ENCODE results near the gene HDAC9. TPM values are rescaled to one million over a fixed set of nuclear protein-coding genes. Genes with fewer than 3 reads are reported as not detected.

The HDAC9 gene
- total and polyA plus RNA-seq, 2 of the 13 experiments (the other 11 are each of a cell fraction or from before 2014, with no cell fraction given) = 0.05 to 0.07 TPM

DNA sequence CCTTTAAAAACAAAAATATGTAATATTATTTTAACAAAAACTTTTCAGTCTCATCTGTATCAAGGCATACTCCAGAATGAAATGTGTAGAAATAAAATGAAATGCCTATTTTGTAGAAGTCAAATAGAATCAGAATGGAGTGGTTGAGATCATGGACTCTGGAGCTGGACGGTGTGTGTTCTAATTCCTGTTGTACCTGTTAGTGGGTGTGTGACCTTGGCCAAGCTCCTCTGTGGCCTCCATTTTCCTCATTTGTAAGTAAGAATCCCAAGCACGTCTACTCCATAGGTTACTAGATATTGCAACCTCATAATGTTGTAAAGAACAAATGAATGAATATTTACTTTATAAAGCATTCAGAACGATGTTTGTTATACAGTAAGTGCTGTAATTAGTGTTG is 74.9 kb downstream of the HDAC9 start:
- no peaks in the 10 kb centered on the region for H3K36me3 ChIP-seq (replicated peaks in 1 of 2; ENCODE audit: control insufficient read depth in 1 of 2, insufficient read depth in 2 of 2, low read length in 2 of 2)
- H3K4me3 ChIP-seq (replicated peaks in 1 of 3; ENCODE audit: insufficient read depth in 1 of 3, low read depth in 2 of 3, low read length in 3 of 3) = no peak overlapping the region
- ATAC-seq (no peak), DNase-seq (ENCODE audit: low spot score) (no peak), FAIRE-seq (no peak)
- H2AFZ ChIP-seq (ENCODE audit: low read length) = no peak overlapping the region
- no TSS peak for BruUV-seq (replicated peaks)
- no peak overlapping the region for H3K9ac ChIP-seq (ENCODE audit: insufficient read depth, low read depth, low read length)
- no peaks in the 10 kb centered on the region; the same call in 1 of the 2 replicates for H4K20me1 ChIP-seq (ENCODE audit: insufficient read depth, low read length)
- POLR2A ChIA-PET = no interaction called here
- no peaks in the 10 kb centered on the region for H3K79me2 ChIP-seq (ENCODE audit: insufficient read depth, low read length)
- H3K27ac ChIP-seq (ENCODE audit: extremely low read length, insufficient read depth, low read length) = no peak overlapping the region
- no peaks in the 10 kb centered on the region; a peak in 2 of 5 replicates for H3K27me3 ChIP-seq (ENCODE audit: control insufficient read depth in 1 of 2, insufficient read depth in 2 of 2, low read length in 2 of 2)
- TF ChIP-seq NCOR1 (IDR thresholded peaks at IDR 0.05; ENCODE audit: borderline replicate concordance, low read length) = no peak
- no peak for TF ChIP-seq RNF219 (CRISPR knock-in tag; IDR thresholded peaks at IDR 0.05)
- TF ChIP-seq GMEB1 (CRISPR knock-in tag; IDR thresholded peaks at IDR 0.05; ENCODE audit: borderline replicate concordance) = no peak
- TF ChIP-seq, protein P1, sequence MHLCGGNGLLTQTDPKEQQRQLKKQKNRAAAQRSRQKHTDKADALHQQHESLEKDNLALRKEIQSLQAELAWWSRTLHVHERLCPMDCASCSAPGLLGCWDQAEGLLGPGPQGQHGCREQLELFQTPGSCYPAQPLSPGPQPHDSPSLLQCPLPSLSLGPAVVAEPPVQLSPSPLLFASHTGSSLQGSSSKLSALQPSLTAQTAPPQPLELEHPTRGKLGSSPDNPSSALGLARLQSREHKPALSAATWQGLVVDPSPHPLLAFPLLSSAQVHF (CRISPR knock-in tag; IDR thresholded peaks at IDR 0.05) = no peak
- TF ChIP-seq IRF9 (CRISPR knock-in tag; IDR thresholded peaks at IDR 0.05; ENCODE audit: borderline replicate concordance) = no peak
- TF ChIP-seq ZMYM3 (CRISPR knock-in tag; IDR thresholded peaks at IDR 0.05) = no peak
- no peak for TF ChIP-seq PREB (CRISPR knock-in tag; IDR thresholded peaks at IDR 0.05)
- no peak for TF ChIP-seq JARID2 (CRISPR knock-in tag; IDR thresholded peaks at IDR 0.05; ENCODE audit: insufficient replicate concordance)
- no peak for TF ChIP-seq PHF5A (CRISPR knock-in tag; IDR thresholded peaks at IDR 0.05; ENCODE audit: low read depth, unreplicated experiment)
- TF ChIP-seq ISL2 (CRISPR knock-in tag; IDR thresholded peaks at IDR 0.05) = no peak
- no peak for TF ChIP-seq ZBTB14 (CRISPR knock-in tag; IDR thresholded peaks at IDR 0.05)
- no peaks in the 10 kb centered on the region for H3K4me1 ChIP-seq (ENCODE audit: insufficient read depth, low read length)
- H3K4me2 ChIP-seq (ENCODE audit: low read depth, low read length) = no peak overlapping the region
- CTCF ChIA-PET (ENCODE audit: low intra/inter-chr PET ratio, low total read pairs) = interaction anchor here (1.4 kb wide), 1 partner anchor 218 kb away, joined by 3 read pairs; no protein-coding TSS in a partner anchor
- in situ Hi-C loops (cut with HindIII; ENCODE audit: extremely low pct_ligation_motif_present, low pct_unique_long_range_greater_than_20kb) (no loop called here), intact Hi-C loops (cut with micrococcal nuclease; ENCODE audit: unreplicated experiment) (loop anchor here (1.0 to 2.0 kb wide), 2 partner anchors 218 to 890 kb away; no protein-coding TSS in a partner anchor)
- H3K9me3 ChIP-seq (ENCODE audit: low read length) = no peaks in the 10 kb centered on the region
- 21% methylated on average over 3 of the region's 3 CpGs for WGBS (ENCODE audit: low lambda C conversion rate)
